ENCODE data around the gene ZC3H18.

Gene ZC3H18

DNA sequence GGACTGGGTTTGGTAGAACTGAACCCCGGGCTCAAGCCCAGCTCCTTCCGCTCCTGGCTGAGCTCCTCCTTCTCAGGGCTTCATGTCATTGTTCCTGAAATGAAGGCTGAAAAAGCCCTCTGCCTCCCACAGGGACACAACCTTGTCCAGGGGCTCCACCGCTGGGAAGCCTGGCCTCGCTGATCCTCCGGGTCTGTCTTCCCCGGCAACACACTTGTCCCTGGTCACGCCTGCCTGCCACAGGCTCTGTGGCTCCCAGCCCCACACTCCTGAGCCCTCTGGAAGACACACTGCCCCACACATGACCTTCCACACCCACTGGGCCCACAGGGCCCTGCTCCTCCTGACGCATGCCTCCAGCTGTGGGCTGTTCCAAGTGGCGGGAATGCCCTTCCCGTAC lies 18.0 kb upstream of the ZC3H18 start:
- DNase-seq, result no peak

DNA sequence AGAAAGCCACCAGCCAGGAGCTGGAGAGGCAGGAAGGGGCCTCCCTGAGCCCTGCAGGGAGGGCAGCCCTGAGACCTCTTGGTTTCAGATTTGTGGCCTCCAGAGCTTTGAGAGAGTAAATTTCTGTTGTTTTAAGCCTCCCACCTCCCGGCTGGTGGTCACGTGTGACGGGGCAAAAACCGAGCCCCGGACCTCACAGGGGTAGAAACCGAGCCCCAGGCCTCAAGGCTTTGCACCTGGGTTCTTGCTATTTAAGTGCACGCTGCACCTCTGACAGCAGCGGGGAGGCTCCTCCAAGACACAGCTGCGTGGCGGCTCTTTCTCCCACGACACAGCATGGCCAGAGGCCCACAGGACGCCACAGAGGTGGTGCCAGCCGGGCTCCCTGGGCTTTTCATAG lies 17.4 kb upstream of the ZC3H18 start:
- DNase-seq, result no peak

DNA sequence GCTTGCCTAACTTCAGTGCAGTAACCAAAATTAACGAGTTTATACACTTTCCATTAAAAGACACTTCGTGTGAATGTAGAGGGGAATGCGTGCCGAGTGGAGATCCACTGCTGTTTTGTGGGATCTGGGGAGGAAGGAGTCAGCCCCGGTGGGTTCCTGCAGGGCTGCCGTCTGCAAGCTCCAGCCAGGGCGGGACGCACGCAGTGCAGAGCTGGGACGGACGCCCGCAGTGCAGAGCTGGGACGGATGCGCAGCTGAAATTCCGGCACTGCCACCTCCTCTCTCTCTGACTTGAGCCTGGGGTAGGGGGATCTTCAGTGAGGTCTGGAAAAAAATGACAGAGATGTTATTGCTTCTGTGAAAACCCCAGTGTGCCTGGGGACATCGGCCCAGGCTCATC lies 16.5 kb upstream of the ZC3H18 start:
- no peak for DNase-seq

DNA sequence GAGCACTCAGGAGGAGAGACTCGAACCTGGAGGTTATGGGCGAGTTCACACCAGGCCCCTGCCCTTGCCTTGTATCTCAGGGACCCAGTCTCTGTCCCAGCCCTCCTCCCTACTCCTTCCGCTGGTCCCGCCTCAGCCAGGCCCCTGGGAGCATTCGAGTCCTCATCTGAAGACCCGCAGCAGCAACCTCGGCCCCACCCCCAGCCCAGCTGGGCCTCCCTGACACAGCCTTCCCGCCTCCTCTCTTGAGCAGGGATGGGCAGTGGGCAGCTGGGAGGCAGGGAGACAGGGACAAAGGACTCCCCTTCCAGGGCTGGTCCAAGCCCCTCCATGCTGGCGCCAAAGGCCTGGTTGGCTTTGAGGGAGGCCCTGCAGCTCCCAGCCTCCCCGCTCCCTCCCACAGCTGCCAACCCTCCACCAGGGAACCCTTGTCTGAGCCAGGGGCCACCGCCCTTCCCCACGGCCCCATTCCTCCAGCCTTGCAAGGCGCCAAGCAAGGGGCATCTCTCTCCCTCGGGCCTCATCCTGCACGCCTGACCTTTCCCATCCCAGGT lies 15.4 kb upstream of the ZC3H18 start:
- no peak for DNase-seq

DNA sequence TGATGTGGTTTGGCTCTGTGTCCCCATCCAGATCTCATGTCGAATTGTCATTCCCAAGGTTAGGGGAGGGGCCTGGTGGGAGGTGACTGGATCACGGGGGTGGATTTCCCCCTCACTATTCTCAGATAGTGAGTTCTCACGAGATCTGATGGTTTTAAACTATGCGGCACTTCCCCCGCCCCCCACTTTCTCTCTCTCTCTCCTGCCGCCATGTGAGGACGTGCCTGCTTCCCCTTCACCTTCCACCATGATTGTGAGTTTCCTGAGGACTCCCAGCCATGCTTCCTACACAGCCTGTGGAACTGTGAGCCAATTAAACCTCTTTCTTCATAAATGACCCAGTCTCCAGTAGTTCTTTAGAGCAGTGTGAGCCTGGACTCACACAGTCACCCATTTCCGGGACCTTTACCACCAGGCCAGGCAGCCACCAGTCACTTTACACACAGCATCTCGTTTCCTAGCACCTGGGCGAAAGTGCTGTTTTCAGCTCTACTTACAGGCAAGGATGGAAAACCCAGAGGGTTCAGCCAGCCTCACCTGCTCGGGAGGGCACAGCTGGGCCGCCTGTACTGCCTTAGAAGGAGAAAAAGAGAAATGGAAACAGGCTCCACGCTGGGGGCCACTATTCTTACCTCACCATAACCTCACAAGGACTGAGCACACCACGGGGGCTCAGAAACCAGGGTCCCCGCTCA lies 13.8 kb upstream of the ZC3H18 start:
- no peak for DNase-seq

DNA sequence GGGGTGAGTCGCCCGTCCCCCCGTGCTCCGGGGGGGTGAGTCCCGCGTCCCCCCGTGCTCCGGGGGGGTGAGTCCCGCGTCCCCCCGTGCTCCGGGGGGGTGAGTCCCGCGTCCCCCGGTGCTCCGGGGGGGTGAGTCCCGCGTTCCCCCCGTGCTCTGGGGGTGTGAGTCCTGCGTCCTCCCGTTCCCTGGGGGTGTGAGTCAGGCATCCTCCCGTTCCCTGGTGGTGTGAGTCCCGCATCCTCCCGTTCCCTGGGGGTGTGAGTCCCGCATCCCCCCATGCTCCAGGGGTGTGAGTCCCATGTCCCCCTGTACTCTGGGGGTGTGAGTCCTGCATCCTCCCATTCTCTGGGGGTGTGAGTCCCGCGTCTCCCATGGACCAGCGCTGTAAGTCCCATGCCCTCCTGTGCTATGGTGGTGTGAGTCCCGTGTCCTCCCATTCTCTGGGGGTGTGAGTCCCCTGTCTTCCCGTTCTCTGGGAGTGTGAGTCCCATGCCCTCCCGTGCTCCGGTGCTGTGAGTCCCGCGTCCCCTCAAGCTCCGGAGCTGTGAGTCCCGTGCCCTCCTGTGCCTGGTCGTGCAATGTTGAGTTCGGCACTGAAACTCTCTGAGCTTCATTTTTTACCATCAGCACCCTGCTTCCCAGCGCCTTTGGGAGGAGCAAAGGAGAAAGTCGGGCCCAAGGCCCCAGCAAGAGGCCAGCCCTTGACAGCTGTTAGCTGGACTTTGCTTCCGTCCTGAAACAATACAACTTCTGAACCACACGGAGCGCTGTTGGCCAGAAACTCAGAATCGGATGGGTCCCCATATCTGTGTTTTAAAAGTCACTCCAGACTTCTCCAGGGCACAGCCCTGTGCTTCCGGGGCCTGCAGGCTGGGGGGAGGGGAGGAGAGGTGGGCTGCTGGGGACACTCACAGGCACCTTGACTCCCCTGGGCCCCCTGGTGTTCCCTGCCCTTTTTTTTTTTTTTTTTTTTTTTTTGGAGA lies 11.5 kb upstream of the ZC3H18 start:
- DNase-seq, result peak; percentile 57

DNA sequence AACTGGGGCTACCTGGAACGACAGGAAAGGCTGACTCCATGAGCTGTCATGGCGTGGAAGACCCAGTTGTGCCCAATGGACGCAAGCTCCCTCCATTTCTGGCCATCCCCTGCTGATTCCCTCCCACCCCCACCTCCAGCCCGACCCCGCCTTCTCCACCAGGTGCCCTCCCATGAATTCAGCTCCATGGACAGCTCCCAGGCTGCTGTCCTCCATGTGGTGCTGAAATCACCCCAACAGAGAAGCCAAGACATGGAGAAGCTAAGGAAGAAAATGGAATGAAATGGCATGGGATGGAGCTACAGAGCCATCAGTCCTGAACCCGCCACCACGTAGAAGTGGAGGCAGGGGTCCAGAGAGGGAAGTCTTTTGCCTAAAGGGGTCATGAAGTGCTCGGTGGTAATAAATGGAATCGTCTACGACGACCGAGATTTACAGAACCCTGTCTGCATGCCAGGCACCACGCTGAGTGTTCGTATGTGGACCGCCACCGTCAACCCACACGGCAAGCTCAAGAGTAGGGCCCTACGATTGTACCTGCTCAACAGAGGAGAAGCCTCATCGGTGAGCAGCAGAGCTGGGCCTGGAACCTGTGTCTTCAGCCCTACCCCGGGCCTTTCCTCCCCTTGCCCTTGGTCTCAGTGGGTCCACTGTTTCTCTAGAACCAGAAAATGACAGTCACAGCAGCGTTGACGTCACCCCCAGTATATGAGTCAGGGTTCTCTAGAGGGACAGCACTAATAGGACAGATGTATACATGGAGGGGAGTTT lies 9.3 kb upstream of the ZC3H18 start:
- no peak for DNase-seq

DNA sequence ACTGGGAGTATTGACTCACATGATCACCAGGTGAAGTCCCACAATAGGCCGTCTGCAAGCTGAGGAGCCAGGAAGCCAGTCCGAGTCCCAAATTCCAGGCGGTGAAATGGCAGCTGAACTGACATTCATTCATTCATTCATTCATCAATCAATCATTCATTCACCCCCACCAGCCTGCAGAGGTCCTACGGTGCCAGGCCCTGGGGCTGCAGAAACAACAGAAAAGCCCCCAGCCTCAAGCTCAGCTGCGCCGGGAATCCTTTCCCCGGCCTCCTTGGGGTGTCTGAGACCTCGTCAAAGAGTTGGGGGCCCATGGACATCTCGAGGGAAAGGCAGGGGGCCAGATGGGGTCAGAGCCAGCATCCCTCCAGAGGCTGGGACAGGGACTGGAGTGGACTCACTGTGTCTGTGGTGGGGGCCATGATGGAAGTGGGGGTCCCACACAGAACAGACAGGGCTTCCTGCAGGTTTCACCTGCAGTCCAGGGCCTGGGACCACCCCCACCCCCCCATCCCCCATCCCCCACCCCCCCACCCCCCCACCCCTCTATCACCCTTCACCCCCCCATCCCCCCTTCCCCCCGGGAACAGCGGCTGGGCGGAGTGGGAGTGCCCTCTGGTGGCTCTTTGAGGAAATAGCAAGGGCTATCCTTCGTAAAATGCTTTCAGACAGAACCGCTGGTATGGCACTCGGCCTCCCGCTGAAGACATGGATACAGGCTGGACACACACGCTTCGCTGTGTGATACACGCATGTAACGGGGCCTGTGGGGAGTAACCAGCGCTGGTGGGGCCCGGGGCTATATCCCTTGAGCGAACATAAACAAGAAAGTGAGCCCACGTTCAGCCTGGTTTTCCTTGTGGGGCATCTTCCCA lies 8.5 kb upstream of the ZC3H18 start:
- peak; percentile 47 for DNase-seq

DNA sequence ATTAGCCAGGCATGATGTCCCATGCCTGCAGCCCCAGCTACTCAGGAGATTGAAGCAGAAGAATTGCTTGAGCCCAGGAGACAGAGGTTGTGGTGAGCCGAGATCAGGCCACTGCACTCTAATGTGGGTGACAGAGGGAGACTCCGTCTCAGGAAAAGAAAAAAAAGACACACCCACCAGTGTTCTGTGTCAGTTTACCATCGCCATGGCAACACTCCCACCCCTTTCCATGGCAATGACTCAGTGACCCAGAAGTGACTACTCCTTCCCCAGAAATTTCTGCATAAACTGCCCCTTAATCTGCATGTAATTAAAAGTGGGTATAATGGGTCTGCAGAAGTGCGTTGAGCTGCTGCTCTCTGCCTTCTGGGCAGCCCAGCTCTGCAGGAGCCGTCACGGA lies 4.0 kb upstream of the ZC3H18 start:
- DNase-seq, result peak; percentile 58

DNA sequence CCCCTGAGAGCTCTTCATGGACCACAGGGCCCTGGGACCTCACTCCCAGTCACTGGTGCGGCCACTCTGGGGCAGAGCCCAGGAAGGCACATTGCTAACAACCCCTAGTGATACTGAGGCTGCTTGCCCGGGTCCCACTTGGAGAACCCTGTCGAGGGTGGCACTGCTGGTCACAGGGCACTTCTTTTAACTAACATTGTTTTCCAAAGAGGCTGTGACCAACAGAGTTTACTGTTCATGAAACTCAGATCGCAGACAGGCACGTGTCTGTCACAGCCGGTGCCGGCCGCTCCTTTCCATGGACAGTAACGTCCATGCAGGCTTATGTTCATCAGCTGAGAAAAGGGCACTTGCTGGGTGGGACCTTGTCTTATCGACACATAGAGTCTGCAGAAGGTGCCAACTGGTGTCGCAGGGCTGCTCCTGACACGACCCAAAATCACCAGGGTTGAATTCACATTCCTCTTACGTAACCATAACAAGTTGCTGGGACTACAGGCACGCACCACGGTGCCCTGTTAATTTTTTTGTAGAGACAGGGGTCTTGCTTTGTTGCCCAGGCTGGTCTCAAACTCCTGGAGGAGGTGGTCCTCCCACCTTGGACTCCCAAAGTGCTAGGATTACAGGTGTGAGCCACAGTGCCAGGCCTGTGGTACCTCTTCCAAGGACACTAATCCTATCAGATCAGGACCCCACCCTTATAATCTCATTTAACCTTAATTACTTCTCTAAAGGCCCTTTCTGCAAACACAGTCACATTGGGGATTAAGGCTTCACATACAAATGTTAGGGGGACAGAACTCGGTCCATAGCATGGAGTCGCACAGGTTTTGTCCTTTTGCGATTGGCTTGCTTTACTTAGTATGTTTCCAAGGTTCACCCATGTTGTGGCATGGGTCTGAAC lies 1.2 kb upstream of the ZC3H18 start:
- no peak for DNase-seq

DNA sequence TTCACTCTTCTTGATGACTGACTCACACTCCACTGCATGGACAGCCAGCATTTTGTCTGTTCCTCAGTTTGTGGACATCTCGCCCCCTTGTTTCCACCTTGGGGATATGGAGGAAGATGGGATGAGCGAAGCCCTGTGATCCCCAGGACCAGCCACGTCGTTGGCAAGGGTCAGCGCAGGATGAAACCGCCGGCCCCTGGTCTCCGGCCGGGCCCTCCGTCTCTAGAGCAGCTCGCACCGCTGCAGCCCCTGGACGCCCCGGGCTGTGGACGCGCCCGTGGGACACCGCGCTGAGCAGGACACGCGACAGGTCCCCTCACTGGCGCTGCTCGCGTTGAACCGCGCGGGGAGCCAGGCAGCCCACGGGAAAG lies 604 bp upstream of the ZC3H18 start:
- peak; percentile 22 for DNase-seq

DNA sequence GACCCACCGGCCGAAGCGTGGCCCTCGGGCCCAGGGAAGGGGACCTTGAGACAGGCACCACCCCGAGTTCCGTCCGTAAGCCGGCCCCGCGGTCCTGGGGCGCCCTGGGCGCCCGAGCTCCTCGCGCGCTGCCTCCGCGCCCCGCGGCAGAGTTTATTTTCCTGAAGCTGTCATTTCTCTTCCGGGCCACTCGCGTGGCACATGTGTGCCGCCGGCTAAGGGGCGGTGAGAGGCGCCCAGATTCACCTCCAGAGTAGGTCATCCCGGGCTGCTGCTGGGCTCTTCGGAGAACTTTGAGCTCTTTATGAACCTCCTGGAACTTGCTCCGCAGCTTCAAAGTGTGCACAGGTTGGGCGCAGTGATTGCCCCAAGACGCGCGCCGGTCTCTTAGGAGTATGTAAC lies 489 bp downstream of the ZC3H18 start:
- peak; percentile 38 for DNase-seq

DNA sequence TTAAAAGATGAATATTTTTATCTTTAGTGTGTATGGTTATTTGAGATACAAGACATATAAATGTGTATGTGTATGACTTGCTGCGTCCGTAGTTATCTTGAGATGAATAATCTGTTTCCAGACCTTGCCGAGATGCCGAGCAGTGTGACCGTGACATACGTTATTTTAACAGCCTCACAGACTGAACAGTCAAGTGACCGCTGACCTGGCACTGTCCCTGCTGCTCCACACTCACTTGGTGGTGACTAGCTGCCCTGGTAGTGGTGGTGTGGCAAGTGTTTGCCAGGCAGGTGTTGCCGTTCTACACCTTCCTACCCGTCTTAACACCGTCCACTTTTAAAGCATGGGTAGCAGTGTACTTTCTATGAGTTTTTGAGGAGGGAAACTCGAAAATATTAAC lies 5.0 kb downstream of the ZC3H18 start:
- DNase-seq, result no peak

DNA sequence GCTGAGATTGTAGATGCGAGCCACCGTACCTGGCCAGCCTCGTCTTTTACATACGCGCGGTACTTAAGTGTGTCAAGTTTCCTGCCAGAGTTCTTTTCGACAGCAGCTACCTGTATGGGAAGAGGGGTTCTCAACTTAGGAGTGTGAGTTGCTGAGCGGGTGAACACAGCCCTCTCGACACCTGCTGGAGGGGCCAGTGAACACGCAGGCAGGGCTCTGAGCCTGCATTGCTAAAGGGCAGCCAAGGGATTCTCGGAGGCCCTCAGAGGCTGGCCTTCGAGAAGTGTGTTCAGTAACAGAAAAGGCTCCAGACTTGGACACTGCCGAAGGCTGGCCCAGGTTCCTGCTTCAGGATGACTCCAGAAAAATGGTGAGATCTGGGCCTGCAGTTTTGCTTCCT lies 6.1 kb downstream of the ZC3H18 start:
- DNase-seq, result no peak

DNA sequence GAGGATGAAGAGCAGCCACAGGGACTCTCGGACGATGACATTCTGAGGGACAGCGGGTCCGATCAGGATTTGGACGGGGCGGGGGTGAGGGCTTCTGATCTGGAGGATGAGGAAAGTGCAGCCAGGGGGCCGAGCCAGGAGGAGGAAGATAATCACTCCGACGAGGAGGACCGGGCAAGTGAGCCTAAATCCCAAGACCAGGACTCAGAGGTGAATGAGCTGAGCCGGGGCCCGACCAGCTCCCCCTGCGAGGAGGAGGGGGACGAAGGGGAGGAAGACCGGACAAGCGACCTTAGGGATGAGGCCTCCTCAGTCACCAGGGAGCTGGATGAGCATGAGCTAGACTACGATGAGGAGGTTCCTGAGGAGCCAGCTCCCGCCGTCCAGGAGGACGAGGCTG lies 7.0 kb downstream of the ZC3H18 start:
- no peak for DNase-seq

DNA sequence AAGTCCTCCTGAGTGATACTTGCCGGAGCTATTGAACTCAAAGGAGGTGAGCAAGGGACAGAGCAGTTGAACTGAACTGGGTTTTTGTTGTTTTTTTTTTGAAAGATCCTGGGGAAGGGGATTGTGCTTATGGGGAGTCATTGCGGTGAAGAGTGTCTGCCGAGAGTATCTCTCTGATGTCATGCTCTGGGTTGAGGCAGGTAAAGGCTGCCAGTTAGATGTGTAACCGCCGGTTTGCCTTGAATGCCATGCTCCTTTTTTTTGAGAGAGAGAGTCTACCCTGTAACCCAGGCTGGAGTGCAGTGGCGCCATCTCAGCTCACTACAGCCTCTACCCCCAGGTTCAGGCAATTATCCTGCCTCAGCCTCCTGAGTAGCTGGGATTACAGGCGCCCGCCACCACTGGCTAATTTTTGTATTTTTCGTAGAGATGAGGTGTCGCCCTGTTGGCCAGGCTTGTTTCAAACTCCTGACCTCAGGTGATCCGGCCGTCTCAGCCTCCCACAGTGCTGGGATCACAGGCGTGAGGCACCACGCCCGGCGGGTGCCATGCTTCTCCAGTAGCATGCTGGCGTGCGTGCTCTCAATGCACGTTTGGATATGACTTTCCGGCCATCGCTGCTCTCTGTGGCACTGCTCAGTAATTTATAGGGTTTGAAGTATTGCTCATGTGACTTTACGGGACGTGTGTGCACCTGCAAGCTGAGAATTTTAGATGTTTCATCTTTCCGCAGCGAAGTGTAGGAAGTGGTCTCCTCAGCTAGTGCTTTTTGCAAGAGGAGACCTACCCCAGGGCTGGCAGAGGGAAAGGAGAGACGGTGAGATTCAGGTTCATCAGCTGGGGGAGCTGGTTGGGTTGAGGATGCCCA lies 8.5 kb downstream of the ZC3H18 start:
- no peak for DNase-seq

DNA sequence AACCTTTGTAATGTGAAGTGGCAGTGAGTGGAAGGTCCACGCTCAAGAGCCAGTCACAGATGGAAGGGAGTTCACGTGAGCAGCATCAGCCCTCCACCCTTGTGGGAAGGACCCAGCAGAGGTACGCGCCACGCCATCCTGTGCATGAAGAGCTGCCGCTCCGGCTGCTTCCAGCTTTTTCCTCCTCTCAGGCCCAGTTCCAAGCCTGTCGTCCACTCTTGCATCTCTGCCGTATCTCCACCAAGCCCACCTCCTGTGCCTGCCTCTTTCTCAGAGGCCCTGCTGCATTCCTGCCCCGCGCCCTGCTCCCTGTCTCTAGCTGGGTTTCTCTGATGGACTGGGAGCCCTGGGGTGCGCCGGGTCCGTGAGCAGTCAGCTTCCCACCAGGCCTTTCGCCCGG lies 10.2 kb downstream of the ZC3H18 start:
- DNase-seq, result no peak

DNA sequence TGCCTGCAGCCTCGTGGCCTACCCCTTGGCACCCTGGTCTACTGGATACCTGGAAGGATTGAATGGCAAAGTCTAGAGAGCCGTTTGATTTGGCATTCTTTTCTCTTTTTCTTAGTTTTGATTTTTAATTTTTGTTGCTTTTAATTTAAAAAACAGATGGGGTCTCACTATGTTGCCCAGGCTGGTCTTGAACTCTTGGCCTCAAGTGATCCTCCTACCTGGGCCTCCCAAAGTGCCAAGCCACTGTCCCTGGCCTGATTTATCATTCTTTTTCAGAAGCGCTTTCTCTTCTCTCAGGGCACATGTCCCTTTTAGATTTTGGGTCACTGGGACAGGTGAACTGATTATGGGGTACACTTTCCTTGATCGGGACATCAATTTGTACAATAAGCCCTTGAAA lies 10.8 kb downstream of the ZC3H18 start:
- DNase-seq, result no peak

DNA sequence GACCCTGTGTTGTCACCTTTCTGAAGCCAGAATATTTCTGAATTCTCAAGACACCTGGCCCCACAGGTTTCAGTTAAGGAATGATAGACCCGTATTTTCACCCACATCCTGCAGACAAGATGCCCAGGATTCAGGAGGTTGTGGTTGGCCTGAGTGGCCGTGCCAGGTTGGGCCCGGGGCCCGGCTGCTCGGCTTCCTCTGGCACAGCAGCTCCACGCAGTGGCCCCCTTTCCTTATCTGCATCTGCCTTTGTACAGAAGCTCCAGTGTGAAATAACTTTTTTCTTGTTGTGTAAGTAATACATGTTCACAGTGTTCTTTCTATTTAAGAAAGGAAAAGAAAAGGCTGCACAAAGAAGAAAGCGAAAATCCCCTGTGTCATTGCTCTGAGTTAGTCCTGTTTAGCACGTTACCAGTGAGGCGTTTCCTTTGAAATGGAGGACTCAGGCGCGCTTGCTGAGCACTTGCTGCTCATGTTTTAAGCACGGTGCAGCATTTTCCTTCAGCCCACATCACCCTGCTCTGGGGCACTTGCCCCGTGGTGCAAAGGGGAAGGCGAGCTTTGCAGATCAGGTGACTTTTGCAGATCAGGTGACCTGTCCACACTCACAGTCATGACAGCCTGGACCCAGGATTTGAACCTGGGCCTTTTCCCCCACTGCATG lies 12.8 kb downstream of the ZC3H18 start:
- DNase-seq, result no peak

DNA sequence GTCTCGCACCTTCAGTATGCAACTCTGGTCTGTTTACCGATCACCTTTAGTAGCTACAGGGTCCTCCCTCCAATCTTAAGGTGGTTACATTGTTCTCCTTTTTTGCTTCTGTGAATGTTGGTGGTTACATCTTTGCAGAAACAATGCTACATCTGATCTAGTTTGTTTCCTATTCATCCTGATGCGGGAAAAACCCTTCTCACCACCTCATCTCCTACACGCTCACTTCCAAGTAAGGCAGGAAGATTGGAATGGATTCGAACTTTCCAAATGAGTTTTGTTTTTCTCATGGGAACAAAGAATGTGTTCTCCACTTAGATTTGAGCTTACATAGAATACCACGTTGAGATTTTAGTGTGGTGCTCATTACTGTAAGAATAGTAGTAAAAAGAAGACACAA lies 14.5 kb downstream of the ZC3H18 start:
- DNase-seq, result no peak

Data from EL (cell line).